ENCODE data around the gene FBN3.
"Not testable (repeated sequence)": the region's sequence is repeated elsewhere in the genome, so short reads cannot be mapped to it uniquely, and the experiment has no call there.

Gene FBN3

GRCh38 chr19:8046569-8047165, 102.7 kb downstream of the FBN3 start:
- no peak for DNase-seq

DNA sequence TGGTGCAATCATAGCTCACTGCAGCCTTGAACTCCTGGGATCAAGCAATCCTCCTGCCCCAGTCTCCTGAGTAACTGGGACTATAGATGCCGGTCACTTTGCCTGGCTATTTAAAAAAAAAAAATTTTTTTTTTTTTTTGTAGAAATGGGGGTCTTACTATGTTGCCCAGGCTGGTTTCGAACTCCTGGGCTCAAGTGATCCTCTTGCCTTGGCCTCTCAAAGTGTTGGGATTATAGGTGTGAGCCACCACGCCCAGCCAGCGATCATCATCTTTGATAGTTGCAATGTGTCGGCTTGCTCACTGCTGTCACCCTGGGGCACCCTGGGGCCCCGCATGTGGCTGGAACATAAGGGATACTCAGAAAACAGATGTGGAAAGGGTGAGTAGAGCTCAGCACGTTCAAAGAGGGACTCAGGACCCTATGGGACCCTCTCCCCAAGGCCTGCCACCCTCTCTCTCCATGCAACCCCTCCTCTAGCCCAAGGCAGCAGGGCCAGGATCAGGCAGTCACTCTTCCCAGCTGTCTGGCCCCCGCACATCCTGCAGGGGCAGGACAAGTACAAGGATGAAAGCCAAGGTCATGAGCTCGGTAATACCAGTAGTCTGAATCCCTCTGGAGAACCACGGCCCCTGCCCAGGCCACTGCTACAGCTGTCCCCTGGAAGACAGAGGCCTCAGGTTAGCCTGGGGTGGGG, 103.4 kb downstream of the FBN3 start:
- DNase-seq, result no peak

GRCh38 chr19:8044018-8044417, 105.4 kb downstream of the FBN3 start:
- no peak for DNase-seq

GRCh38 chr19:8042900-8043299, 106.5 kb downstream of the FBN3 start:
- DNase-seq, result no peak

DNA sequence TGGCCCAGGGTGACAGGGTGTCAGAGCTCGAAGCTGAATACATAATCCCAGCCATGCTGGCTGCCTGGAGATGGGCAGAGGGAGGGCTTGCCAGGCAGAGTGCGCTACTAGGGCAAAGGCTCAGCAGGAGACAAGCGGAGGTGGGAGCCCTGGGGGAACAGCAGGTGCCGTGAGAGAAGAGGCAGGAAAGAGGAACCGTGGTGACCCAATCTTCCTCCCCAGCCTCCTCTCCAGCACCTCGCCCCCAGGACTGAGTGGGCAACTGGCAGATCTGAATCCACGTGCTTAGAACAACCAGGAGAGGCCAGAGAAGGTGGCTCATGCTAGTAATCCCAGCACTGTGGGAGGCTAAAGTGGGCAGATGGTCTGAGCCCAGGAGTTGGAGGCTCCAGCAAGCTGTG, 107.9 kb downstream of the FBN3 start:
- no peak for DNase-seq

DNA sequence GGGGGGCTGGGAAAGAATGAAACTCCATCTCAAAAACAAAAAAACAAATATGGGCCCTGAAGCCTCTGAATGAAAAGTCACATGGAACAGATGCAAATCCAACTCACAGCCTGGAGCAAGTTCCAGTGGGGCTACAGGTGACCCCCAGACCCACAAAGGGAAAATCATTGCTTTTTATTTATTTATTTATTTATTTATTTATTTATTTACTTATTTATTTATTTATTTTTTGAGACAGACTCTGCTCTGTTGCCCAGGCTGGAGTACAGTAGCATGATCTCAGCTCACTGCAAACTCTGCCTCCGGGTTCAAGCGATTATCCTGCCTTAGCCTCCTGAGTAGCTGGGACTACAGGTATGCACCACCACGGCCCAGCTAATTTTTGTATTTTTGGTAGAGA, 110.2 kb downstream of the FBN3 start:
- DNase-seq, result no peak

DNA sequence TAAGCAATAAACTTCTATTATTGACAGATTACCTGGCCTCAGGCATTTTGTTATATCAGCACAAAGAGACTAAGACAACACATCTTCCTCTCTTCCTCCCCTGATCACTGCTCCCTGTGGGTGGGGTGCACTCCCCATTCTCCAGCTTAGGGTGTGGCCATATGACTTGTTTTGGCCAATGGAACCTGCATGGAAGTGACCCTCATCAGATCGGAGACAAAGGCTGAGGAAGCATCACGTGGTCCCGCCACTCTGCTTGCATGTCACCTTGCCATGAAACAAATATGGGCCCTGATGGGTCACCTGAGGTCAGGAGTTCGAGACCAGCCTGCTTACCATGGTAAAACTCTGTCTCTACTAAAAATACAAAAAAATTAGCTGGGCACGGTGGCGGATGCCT, 110.6 kb downstream of the FBN3 start:
- DNase-seq, result no peak

GRCh38 chr19:8036434-8037099, 112.8 kb downstream of the FBN3 start:
- DNase-seq, result no peak

DNA sequence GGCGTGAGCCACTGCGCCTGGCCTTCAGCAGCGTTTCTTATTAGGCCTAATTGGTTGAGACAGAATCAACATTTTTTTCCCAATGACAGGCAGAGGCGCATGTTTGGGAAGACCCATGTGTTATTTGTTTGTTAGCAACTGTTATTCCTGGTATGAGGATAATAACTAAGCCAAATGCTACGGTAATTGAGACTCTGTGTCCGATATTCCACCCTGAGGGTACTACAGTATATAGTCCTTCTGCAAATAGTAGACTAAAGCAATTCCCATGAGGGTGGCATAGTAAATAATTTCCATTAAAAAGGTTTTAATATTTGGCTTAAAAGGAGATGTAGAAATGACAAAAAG, 115.2 kb downstream of the FBN3 start:
- DNase-seq, result no peak

DNA sequence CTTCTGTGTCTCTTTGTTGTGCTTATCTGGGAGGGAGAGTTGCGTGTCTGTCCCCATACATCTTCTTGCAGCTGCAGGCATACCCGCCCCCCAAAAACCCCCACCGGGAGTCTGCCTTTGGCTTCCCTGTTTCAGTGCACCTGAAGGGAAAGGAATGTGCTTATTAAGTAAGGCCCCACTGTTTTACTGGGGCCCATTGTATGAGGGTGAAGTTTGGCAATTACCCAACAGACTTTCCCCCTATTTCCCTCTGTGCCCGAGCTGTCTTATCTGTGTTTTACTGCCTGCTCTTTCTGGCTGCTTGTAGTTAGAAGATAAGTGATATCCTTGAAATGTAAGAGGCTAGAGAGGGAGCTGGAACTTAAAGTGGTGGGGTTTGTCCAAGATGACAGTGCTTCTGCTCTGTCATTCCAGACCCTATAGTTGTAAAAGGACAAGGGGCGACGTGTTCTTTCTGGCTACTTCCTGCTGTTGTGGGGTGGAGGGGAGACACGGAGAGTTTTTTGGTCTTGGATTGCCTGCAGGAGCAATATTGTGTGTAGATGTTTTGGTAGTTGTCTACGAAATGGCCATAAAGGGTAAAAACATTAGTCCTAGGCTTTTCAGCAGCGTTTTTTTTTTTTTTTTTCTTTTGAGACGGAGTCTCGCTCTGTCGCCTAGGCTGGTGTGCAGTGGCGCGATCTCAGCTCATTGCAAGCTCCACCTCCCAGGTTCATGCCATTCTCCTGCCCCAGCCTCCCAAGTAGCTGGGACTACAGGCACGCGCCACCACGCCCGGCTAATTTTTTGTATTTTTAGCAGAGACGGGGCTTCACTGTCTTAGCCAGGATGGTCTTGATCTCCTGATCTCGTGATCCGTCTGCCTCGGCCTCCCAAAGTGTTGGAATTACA, 115.9 kb downstream of the FBN3 start:
- DNase-seq, result not testable (repeated sequence)

DNA sequence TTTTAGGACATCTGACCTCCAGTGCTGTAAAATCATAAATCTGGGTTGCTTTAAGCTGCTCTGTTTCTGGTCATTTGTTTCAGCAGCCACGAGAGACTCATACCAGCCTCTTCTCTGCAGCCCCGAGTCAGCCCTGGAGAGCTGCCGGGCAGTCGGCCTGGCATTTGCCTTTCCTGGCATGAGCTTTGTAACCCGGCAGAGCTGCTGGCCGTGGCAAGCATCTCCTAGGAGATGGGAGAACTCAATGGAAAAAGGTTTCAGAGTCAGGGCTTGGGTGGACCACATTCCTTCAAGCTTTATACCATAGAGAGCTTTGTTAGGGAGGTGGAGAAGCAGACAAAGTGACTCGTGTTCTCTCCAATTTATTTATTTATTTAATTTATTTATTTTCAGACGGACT, 118.4 kb downstream of the FBN3 start:
- DNase-seq, result no peak

DNA sequence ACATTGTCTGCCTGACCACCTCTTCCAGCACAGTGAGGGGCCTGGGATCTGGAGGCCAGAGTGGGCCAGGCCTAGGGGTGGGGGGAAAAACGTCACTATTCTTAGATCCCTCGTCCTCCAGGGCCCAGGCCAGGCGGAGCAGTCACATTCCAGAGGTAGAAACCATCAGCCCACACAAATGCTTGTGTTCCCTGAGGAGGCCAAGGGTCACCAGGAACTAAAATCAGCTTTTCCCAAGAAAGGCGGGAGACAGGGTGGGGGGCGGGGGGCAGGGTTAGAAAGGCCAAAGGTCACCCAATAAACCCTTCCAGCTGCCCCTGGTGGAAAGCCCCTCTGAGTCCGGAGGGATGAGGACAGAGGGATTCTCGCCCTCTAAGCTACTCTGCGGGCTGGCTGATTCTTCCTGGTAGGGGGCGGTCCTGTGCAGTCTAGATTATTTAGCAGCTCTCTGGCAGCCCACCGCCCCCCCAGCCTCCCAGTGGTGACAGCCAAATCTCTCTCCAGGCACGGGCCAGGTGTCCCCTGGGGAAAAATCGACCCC, 120.4 kb downstream of the FBN3 start:
- no peak for DNase-seq

GRCh38 chr19:8025316-8025715, 124.1 kb downstream of the FBN3 start:
- DNase-seq, result no peak

- DNase-seq, result not testable (repeated sequence)
Observed at GRCh38 chr19:8024256-8024655, 125.1 kb downstream of the FBN3 start.

GRCh38 chr19:8023371-8023770, 126.0 kb downstream of the FBN3 start:
- no peak for DNase-seq

GRCh38 chr19:8022275-8022674, 127.1 kb downstream of the FBN3 start:
- no peak for DNase-seq

GRCh38 chr19:8021374-8021773, 128.0 kb downstream of the FBN3 start:
- DNase-seq, result no peak

GRCh38 chr19:8020681-8021080, 128.7 kb downstream of the FBN3 start:
- no peak for DNase-seq

DNA sequence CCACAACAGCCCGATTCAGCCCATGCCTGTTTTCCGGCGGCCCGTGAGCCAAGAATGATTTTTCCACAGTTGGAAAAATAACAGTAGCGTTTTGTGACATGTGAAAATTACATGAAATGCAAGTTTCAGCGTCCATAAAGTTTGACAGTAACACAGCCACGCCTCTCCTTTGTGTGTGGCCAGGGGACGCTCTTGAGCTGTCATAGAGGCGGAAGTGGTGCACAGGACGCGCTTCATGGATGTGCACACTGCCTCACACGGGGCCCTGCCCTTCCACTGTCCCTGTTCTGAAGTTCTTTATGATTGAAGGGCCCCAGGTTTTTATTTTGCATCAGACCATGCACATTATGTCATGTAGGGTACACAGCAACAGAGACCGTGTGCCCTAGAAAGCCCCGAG, 131.6 kb downstream of the FBN3 start:
- DNase-seq, result no peak
